Stimulated activated CD4-positive, alpha-beta T cell treated with anti-CD3 and anti-CD28 coated beads, Interleukin-12 subunit alpha, Interleukin-12 subunit beta, amount 100 ng/mL, for 24 hours (primary cell): ENCODE measurements around the gene NPRL2.
"Not testable (repeated sequence)": the region's sequence is repeated elsewhere in the genome, so short reads cannot be mapped to it uniquely, and the experiment has no call there.

ENCODE experiments used
- DNase-seq, 2 experiments: peaks; one replicate each; pipeline ENCODE4 v3.0.0-alpha.2; 2020; ENCODE audit warnings: low read depth in 2 of 2

The NPRL2 gene

DNA sequence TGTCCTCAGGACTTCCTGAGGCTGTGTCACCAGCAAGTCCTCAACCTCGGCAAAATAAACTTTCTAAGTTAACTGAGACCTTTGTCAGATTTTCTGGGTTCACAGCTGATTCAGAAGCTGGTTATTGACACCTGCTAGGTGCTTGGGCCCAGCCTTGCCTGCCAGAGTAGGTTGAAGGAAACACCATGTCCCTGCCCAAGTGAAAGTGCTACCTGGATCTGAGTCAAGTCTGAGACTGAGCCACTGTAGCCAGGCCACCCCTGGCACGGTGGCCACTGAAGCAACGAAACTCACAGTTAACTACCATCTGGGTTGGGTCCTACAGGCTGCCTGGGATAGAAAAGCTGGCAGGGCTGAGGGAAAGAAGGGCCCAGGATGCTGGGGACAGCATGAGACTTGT is 36.2 kb downstream of the NPRL2 start:
- DNase-seq, result no peak

DNA sequence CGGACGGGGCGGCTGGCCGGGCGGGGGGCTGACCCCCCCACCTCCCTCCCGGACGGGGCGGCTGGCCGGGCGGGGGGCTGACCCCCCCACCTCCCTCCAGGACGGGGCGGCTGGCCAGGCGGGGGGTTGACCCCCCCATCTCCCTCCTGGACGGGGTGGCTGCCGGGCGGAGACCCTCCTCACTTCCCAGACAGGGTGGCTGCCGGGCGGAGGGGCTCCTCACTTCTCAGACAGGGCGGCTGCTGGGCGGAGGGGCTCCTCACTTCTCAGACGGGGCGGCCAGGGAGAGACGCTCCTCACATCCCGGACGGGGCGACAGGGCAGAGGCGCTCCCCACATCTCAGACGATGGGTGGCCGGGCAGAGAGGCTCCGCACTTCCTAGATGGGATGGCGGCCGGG is 38.5 kb downstream of the NPRL2 start:
- not testable (repeated sequence) for DNase-seq

DNA sequence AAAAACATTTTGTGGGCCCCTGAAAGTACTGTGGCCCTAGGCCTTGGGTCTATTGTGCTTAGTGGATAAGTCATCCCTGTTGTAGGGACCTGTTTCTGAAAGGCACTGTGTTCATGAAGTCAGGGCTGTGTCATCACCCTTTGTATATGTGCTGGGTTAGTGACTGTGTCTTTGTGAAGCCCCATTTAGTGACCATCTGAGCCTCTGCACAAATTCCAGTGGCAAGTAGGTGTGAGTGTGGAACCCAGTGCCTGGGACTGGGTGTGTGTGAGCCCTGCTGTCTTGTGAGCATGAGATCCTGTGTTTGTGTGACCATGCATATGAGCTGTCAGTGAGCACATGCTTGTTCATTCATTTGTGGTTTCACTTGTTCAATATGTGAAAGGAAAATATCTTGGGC is 46.0 kb downstream of the NPRL2 start:
- DNase-seq, result no peak

DNA sequence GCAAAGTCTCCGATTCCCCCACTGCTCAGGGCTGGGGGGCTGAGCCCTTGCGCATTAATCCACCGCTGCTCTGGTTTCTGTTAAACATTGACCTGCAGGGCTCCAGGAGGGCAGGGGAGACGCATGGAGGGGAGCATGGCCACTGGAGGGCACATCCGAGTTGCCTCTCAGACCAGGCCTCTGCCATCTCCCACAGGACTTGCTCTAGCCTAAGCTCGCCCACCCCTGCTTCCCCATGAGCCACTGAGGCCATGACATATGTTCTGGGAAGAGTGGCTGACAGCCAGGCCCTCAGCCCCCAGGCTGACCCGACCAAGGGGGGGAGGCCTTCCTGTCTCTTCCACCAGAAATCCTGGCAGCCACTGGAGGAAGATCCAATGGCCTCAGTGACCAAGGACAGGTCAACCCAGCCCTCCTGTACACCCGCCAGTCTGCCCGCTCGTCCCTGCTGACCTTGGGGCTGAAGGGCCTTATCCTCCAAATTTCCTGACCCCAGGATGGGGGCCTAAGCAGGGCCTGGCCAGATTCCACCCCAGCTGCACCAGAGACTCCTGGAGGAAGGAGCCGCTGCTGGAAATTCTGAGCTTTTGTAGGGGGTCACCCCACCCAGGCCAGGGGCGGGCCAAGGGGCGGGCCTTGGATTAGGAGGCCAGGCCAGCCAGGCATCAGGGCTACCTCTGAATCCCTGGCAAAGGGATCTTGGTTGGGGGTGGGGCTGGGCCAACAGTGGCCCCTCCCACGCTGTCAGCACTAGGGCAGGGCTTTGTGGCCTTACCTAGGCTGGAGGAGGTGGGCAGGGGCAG is 47.4 kb downstream of the NPRL2 start, which contains the start of gene HYAL1:
Gene HYAL1 (minus strand): TSS at position 562 of the 803 bp plus-strand sequence. CDS start 618 bp downstream, outside the sequence.
- no peak for DNase-seq

DNA sequence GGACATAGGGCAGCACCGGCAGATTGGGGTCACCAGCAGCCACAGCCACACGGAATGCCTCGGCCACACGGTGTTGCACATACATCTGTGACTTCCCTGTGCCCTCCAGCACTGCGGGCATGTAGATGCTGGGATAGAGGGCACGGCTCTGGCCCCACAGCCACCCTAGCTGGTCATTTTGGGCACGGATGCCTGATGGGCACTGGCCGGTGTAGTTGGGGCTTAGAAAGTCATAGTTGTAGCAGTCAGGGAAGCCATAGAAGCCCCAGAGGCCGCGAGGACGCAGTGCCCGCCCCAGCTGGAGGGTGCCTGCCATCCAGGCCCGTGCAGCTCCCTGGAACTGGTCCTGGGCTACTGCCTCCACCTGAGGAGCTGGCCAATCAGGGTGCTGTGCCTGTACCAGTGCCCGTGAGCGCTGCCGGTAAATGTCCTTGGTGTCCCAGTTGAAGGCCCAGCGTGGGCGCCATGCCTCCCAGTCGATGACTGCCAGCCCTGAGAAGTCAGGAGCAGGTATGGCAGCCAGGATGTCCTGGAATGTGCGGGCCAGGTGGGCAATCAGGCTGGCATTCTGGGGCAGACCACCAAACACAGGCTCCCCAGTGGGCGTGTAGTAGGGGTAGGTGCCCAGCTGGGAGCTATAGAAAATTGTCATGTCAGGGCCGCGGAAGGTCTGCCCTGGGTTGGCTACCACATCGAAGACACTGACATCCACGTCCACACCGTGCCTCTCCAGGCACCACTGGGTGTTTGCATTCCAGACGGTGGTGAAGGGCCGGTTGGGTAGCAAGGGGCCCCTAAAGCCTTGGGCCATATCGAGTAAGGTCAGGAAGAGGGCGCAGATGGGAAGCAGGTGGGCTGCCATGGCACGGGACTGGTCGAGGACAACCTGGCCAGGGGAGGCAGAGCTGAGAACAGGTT is 48.2 kb downstream of the NPRL2 start:
- no peak for DNase-seq

DNA sequence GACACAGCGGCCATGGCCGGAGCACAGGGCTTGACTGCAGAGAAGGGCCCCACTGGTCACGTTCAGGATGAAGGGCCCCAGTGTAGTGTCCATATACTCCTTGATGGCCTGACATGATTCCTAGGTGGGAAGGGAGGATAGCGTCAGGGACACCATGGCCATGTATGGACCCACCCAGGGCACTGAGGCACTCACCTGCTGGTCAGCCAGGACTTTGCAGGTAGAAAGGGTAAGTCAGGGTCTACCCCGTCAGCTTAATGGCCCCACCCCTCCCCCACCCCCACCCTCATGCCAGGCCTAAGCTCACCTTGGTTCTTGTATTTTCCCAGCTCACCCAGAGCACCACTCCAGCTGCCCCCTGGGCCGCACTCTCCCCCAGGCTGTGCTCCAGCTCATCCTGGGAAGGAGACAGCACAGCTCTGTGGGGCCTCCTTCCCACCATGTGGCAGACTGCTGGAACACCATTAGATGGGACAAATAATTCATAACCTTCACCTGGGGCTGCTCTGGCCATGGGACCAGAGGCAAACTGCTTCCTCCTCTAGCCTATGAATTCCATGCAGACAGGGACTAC is 49.8 kb downstream of the NPRL2 start:
- DNase-seq, result no peak

DNA sequence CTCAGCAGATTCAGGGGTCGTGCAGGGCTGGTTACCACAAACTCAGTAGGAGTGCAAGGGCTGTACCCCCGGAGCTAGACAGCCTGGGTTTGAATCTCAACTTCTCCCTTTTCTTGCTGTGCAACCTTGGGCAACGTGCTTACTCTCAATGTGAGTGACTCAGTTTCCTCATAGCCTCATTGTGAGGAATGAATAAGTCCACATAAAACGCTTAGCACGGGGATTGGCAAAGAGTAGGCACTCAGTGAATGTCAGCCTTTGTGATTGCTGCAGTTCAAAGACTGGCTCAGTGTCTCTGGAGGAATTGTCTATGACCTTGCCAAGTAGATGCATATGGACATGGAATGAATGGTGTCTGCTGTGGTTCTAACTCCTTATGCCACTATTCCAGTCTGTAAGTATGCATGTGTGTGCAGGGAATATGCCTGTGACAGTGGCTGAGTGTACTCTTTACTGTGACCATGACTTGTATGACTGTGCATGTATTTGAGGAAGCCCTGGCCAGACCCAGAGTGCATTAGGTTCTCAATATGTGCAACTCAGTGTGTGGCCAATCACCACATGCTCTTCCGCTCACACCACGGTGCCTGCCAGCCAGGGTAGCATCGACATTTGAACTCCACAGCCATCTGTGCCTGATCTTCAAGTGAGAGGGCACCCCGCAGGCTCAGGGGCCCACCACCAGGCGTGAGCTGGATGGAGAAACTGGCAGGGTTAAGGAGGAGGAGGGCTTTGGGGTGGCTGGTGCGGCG is 50.5 kb downstream of the NPRL2 start:
- DNase-seq, result no peak

DNA sequence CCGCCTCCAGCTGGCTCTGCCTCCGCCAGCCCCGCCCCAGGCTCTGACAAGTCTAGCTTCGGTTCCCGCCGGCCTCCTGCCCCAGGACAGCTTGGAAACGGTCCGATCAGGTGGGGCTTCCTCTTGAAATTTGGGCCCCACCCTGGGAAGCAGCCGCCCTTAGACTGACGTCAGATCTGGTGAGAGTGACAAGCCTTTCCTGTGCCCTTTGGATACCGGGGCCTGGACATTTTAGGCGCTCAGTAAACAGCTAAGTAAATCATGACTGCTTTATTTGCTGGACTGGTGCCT is 51.0 kb downstream of the NPRL2 start:
- DNase-seq, result no peak

DNA sequence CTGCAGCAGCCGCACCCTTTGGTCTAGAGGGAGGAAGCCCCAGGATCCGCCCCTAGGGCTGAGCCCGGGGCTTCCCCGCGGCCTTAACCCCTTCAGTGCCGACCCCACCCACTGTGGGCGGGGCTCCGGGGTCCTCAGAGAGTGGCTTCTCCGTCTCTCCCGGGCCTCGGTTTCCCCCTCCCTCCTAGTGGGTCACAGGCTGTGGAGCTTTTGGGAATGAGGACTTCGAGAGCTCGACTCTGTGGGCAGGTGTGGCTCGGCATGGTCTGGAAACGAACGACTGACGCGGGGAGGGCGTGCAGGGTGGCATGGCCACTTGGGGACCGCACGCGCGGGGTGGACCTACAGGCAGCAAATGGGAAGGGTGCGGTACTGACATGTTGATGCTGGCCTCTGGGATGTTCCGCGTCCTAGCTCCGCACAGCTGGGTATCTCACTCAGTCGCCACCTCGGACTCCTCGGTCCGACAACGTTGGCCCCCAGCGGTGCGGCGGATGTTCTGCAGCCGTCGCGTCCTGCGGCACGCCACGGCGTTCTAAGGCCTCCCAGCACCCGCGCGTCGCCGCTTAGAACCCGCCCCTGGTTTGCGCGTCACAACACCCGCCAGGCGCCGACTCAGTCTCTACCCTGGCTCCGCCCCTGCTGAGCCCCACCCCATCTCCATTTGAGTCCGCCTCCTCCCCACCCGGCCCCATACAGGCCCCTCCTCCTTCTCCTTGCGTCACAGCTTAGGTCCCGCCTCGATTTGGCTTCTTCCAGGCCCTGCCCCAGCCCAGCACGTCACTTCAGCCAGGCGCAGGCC is 51.5 kb downstream of the NPRL2 start, which contains the start of the genes HYAL3 and NAA80:
Gene HYAL3 (minus strand): TSS at position 570 of the 802 bp plus-strand sequence. CDS start 3,803 bp downstream, outside the sequence.
Gene NAA80 (minus strand): TSS at position 570 of the 802 bp plus-strand sequence. CDS start 1,942 bp downstream, outside the sequence.
- DNase-seq, result peak; percentile 99

DNA sequence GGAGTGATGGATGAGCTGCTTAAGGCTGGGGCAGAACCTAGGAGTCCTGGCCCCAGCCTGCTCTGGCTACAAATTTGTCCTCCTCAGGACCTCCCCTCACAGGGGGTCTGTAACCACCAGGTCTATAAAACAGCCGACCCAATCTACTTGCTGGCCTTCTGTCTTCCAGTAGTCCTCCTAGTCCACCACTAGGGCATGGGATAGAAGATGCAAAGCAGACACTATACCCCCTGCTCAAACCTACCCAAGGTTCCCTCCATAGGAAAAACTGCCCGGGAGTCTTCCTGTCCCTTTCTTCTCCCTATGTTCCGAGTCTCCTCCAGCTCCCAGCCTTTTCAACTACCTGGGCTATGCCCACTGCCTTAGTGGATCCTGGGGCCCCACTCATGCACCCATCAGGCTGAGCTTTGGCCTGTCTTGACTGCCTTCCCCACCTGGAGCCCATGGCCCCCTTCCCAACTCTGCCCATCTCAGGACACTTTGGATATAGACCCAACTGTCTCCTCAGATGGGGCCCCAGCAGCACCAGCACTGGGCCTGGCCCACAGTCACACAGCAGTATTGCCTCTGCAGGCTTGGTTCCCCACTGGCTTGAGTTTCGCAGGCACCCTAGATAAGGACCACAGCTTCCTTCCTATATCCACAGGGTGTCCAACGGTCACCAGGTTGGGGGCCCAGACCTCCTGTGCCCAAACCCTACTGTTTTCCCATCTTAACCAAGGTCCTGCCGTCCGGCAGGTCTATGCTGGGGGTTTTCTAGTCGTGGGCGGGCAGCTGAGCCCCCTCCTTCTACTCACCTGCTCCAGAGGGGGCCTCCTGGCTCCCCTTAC is 52.5 kb downstream of the NPRL2 start:
- no peak for DNase-seq

DNA sequence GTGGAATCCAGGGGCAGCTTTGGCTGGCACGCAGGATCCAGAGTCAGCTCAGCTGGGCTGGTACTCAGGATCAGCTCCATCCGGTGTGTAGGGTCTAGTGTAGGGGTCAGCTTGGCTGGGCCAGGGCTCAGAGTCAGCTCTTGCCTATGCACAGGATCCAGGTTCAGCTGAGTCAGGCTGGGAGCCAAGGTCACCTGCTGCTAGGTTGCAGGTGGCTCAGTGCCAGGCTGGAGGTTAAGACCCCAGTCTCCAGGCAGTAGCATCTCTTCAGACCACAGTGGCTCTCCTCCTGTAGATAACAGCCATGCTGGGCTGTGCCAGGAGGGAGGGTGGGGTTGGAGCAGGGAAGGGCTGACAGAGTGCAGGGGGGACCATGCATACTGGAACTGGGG is 53.2 kb downstream of the NPRL2 start:
- no peak for DNase-seq
